ENCODE data around the gene HOXC13.

HOXC13 gene

GRCh38 chr12:53944907-53945847 is 6.5 kb downstream of the HOXC13 start:
- ATAC-seq (ENCODE audit: insufficient read depth, low read depth) (no peak), DNase-seq (no peak)
- no peaks in the 10 kb centered on the region for H3K36me3 ChIP-seq (ENCODE audit: insufficient read depth, low read length)
- H3K4me3 ChIP-seq (ENCODE audit: low read depth in 1 of 2, low read length in 2 of 2), result no peak overlapping the region
- H3K4me2 ChIP-seq (ENCODE audit: insufficient read depth, low read length), result no peak overlapping the region
- H4K20me1 ChIP-seq (ENCODE audit: insufficient read depth, low read length), result no peaks in the 10 kb centered on the region
- no peak overlapping the region for H3K27ac ChIP-seq (ENCODE audit: low read length)
- H2AFZ ChIP-seq (ENCODE audit: low read depth, low read length), result no peak overlapping the region
- peaks cover 60% of the 10 kb centered on the region for H3K27me3 ChIP-seq (ENCODE audit: insufficient read depth, low read length, poor library complexity)
- TF ChIP-seq EZH2 (IDR thresholded peaks at IDR 0.05; ENCODE audit: borderline replicate concordance, low read depth, low read length, severe bottlenecking), result no peak
- TF ChIP-seq, protein P1, sequence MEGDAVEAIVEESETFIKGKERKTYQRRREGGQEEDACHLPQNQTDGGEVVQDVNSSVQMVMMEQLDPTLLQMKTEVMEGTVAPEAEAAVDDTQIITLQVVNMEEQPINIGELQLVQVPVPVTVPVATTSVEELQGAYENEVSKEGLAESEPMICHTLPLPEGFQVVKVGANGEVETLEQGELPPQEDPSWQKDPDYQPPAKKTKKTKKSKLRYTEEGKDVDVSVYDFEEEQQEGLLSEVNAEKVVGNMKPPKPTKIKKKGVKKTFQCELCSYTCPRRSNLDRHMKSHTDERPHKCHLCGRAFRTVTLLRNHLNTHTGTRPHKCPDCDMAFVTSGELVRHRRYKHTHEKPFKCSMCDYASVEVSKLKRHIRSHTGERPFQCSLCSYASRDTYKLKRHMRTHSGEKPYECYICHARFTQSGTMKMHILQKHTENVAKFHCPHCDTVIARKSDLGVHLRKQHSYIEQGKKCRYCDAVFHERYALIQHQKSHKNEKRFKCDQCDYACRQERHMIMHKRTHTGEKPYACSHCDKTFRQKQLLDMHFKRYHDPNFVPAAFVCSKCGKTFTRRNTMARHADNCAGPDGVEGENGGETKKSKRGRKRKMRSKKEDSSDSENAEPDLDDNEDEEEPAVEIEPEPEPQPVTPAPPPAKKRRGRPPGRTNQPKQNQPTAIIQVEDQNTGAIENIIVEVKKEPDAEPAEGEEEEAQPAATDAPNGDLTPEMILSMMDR (IDR thresholded peaks at IDR 0.05; ENCODE audit: borderline replicate concordance, extremely low read depth, low read length, poor library complexity, severe bottlenecking), result no peak
- no peak overlapping the region for H3K9ac ChIP-seq (ENCODE audit: low read depth, low read length)
- H3K9me3 ChIP-seq (ENCODE audit: insufficient read depth, low read length, severe bottlenecking), result no peaks in the 10 kb centered on the region
- H3K4me1 ChIP-seq (ENCODE audit: insufficient read depth, low read length), result no peaks in the 10 kb centered on the region
- H3K79me2 ChIP-seq (ENCODE audit: insufficient read depth, low read length), result no peaks in the 10 kb centered on the region

DNA sequence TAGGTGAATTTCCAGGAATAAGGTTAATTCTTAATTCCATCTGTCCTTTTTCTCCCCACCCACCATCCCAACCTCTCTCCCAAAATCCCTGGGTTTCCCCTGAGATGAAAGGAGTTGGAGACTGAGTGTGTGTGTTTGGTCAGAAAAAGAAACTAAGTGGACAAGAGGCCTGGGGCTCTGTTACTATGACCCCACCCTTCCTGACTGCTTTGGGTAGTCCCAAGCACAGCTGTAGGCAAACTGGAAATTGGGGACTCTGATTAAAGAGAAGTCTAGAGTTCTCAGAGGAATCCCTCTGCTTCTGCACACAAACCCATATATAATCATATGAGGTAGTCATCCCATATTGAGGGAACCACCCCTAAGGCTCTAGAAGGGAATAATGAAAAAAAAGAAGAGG is 9.1 kb downstream of the HOXC13 start:
- no peak for TF ChIP-seq EZH2 (IDR thresholded peaks at IDR 0.05; ENCODE audit: borderline replicate concordance, low read depth, low read length, severe bottlenecking)
- TF ChIP-seq, protein P1 (IDR thresholded peaks at IDR 0.05; ENCODE audit: borderline replicate concordance, extremely low read depth, low read length, poor library complexity, severe bottlenecking), result no peak
- Histone ChIP-seq H3K27me3 (ENCODE audit: insufficient read depth, low read length, poor library complexity) (peaks cover 72% of the 10 kb centered on the region), H3K9me3 (ENCODE audit: insufficient read depth, low read length, severe bottlenecking) (no peaks in the 10 kb centered on the region), H3K4me3 (ENCODE audit: low read depth in 1 of 2, low read length in 2 of 2) (no peak overlapping the region), H3K27ac (ENCODE audit: low read length) (no peak overlapping the region), H4K20me1 (ENCODE audit: insufficient read depth, low read length) (no peaks in the 10 kb centered on the region), H3K36me3 (ENCODE audit: insufficient read depth, low read length) (no peaks in the 10 kb centered on the region), H3K79me2 (ENCODE audit: insufficient read depth, low read length) (no peaks in the 10 kb centered on the region), H3K4me2 (ENCODE audit: insufficient read depth, low read length) (no peak overlapping the region), H2AFZ (ENCODE audit: low read depth, low read length) (no peak overlapping the region), H3K4me1 (ENCODE audit: insufficient read depth, low read length) (no peaks in the 10 kb centered on the region), H3K9ac (ENCODE audit: low read depth, low read length) (no peak overlapping the region)
- no peak for DNase-seq
- ATAC-seq (ENCODE audit: insufficient read depth, low read depth), result no peak

DNA sequence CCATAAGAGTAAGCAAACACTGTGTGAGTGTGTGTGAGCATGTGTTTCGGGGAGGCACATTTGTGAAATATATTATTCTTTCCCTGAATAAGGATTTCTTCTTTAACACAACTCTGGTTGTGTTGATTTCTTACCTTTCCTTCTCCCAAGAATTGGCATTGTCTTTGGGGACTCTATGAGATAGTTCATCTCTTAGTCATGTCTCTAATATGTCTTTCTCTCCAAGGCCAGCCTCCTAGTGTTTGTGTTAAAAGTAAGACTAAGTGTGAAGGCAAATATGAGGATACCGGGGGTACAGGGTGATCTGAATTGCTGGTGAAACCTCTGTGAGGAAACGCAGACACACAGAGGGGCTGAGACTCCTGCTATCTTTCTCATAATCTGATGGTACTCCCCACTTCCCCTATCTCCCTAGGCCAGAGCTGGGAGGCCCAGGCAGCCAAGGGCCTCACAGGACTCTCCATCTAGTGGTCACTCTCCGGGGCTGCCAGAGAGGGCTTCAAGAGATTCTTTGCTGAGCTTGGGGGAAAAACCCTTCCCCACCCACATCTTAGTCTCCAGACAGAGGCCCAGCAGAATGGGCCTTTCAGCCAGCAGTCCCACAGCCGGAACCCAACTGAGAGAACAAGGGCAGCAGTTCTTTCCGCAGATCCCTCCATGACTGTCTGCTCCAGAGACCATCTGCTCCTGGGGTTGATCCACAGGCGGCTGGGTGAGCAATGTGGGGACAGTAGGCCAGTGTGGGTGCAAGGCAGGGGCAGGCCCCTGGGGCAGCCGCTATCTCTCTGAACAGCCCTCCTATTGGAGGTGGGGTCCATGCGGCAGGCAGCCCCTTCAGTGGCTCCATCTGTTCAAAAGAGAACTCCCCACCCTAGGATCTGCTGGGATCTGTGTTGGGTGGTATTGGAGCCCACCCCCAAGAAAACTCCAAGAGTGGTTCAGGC is 10.3 kb downstream of the HOXC13 start:
- no peak overlapping the region for H2AFZ ChIP-seq (ENCODE audit: low read depth, low read length)
- H3K27me3 ChIP-seq (ENCODE audit: insufficient read depth, low read length, poor library complexity), result peaks cover 80% of the 10 kb centered on the region

More for the DNA sequence above, 10.3 kb downstream of the HOXC13 start:
- Histone ChIP-seq H3K4me1 (ENCODE audit: insufficient read depth, low read length) (no peaks in the 10 kb centered on the region), H3K27ac (ENCODE audit: low read length) (no peak overlapping the region), H3K4me3 (ENCODE audit: low read depth in 1 of 2, low read length in 2 of 2) (no peak overlapping the region), H3K9ac (ENCODE audit: low read depth, low read length) (no peak overlapping the region), H3K4me2 (ENCODE audit: insufficient read depth, low read length) (no peak overlapping the region), H3K9me3 (ENCODE audit: insufficient read depth, low read length, severe bottlenecking) (no peaks in the 10 kb centered on the region), H4K20me1 (ENCODE audit: insufficient read depth, low read length) (no peaks in the 10 kb centered on the region), H3K36me3 (ENCODE audit: insufficient read depth, low read length) (no peaks in the 10 kb centered on the region), H3K79me2 (ENCODE audit: insufficient read depth, low read length) (no peaks in the 10 kb centered on the region)
- TF ChIP-seq EZH2 (IDR thresholded peaks at IDR 0.05; ENCODE audit: borderline replicate concordance, low read depth, low read length, severe bottlenecking), result no peak
- no peak for DNase-seq
- ATAC-seq (ENCODE audit: insufficient read depth, low read depth), result no peak
